Lung (tissue), 12 donors: ENCODE measurements around the gene RYK. TPM values are rescaled to one million over a fixed set of nuclear protein-coding genes. Genes with fewer than 3 reads are reported as not detected.
"Not testable (repeated sequence)": the region's sequence is repeated elsewhere in the genome, so short reads cannot be mapped to it uniquely, and the experiment has no call there.

Experiments used
- ATAC-seq: fragments of 200-7000 bp; cut with Tn5 transposase; one replicate; pipeline ENCODE4 v1.9.1; 2020; ENCODE audit warnings: moderate number of reproducible peaks; ENCODE audit not compliant: insufficient read depth, low FRiP score
- DNase-seq, 3 donors: peaks; one replicate each; pipeline ENCODE4 v3.0.0-alpha.2; 2013 to 2017
- H3K27ac ChIP-seq, 2 donors: one replicate each; pipeline ENCODE4 v1.5.1; 2013; ENCODE audit warnings: mild to moderate bottlenecking in 2 of 2, moderate library complexity in 2 of 2, control low read depth in 1 of 2, inconsistent platforms in 1 of 2, low read depth in 1 of 2, low read length in 1 of 2
- H3K27me3 ChIP-seq, 3 donors: one replicate each; pipeline ENCODE4 v1.5.1; 2013; ENCODE audit warnings: low read length in 2 of 3; ENCODE audit not compliant: control insufficient read depth in 3 of 3, insufficient read depth in 3 of 3
- H3K36me3 ChIP-seq, 4 donors: one replicate each; pipeline ENCODE4 v1.5.1; 2013; ENCODE audit warnings: low read length in 4 of 4, mild to moderate bottlenecking in 1 of 4, moderate library complexity in 1 of 4; ENCODE audit not compliant: control insufficient read depth in 4 of 4, insufficient read depth in 4 of 4
- H3K4me1 ChIP-seq, 5 donors: one replicate each; pipeline ENCODE4 v1.5.1; 2013; ENCODE audit warnings: low read length in 5 of 5, mild to moderate bottlenecking in 2 of 5, moderate library complexity in 1 of 5; ENCODE audit not compliant: control insufficient read depth in 5 of 5, insufficient read depth in 5 of 5
- H3K4me3 ChIP-seq: one replicate; pipeline ENCODE4 v1.5.1; 2013; ENCODE audit warnings: mild to moderate bottlenecking, control low read depth, moderate library complexity
- H3K9ac ChIP-seq, 2 donors: one replicate each; pipeline ENCODE4 v1.5.1; 2013; ENCODE audit warnings: low read length in 2 of 2, control low read depth in 1 of 2; ENCODE audit not compliant: insufficient read depth in 1 of 2
- H3K9me3 ChIP-seq, 4 donors: one replicate each; pipeline ENCODE4 v1.5.1; 2013; ENCODE audit warnings: low read length in 3 of 4, mild to moderate bottlenecking in 1 of 4, moderate library complexity in 1 of 4; ENCODE audit not compliant: control insufficient read depth in 4 of 4, insufficient read depth in 3 of 4
- WGBS, 2 donors: extraction: QIAGEN DNeasy Blood & Tissue Kit; methylation state at CpG; one replicate each; pipeline ENCODE4 v1.1.7; 2013; 5-methylcytosine and 5-hydroxymethylcytosine counted together
- polyA plus RNA-seq, 2 donors: library from polyadenylated mRNA; stranded (reverse); fragments of 200-250 nt; gene quantifications; one replicate each; pipeline ENCODE4 v1.2.1, GENCODE V29; 2013
- total RNA-seq, 2 donors: library from RNA; depleted of rRNA in 1 of 2; stranded (reverse); fragments of >200 nt in 1 of 2; gene quantifications; one replicate each; pipeline ENCODE4 v1.2.1, GENCODE V29; 2014 to 2021
- TF ChIP-seq, protein P1 (sequence below): IDR thresholded peaks from 2 replicates; pipeline ENCODE4 v1.5.1; 2012; ENCODE audit warnings: mild to moderate bottlenecking; ENCODE audit errors: control extremely low read depth, extremely low read depth
- donor health status: control.
- donor health status: control.
- donor health status: Bipolar disorder and iron deficiency.
- donor health status: healthy.
- donor health status: DM: yes; HTN: yes; CAD: no.

The RYK gene
- total and polyA plus RNA-seq, 4 donors = 22.1 to 132 (median 29.0) TPM

DNA sequence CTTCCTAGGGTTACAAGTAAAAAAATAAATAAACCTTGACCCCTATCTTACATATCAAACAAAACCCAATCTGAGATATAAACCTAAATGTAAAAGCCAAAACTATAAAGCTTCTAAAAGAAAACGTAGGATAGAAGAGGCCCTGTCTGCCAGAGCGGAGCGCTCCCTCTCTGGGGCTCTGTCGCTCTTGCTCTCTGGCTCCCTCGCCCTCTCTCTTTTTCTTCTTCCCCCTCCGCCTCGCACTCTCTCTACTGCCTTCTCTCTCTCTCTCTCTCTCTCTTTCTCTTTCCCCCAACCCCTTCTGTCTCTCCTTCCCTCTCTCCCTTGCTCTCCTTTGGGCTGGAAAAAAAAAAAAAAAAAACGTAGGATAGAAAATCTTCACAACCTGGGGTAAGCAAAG is 21.6 kb downstream of the RYK start:
- H3K36me3 ChIP-seq = no peaks in the 10 kb centered on the region
- peaks cover 0 to 11% (median 7%) of the 10 kb centered on the region in 5 donors for H3K4me1 ChIP-seq
- no peak for ATAC-seq
- DNase-seq = no peak
- no peak overlapping the region for H3K9ac ChIP-seq
- TF ChIP-seq, protein P1, sequence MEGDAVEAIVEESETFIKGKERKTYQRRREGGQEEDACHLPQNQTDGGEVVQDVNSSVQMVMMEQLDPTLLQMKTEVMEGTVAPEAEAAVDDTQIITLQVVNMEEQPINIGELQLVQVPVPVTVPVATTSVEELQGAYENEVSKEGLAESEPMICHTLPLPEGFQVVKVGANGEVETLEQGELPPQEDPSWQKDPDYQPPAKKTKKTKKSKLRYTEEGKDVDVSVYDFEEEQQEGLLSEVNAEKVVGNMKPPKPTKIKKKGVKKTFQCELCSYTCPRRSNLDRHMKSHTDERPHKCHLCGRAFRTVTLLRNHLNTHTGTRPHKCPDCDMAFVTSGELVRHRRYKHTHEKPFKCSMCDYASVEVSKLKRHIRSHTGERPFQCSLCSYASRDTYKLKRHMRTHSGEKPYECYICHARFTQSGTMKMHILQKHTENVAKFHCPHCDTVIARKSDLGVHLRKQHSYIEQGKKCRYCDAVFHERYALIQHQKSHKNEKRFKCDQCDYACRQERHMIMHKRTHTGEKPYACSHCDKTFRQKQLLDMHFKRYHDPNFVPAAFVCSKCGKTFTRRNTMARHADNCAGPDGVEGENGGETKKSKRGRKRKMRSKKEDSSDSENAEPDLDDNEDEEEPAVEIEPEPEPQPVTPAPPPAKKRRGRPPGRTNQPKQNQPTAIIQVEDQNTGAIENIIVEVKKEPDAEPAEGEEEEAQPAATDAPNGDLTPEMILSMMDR = no peak
- H3K9me3 ChIP-seq = no peaks in the 10 kb centered on the region
- H3K27ac ChIP-seq = no peak overlapping the region
- no peaks in the 10 kb centered on the region for H3K27me3 ChIP-seq
- WGBS, 2 donors = 90 to 92% methylated on average over 8 of the region's 8 CpGs
- no peak overlapping the region for H3K4me3 ChIP-seq

DNA sequence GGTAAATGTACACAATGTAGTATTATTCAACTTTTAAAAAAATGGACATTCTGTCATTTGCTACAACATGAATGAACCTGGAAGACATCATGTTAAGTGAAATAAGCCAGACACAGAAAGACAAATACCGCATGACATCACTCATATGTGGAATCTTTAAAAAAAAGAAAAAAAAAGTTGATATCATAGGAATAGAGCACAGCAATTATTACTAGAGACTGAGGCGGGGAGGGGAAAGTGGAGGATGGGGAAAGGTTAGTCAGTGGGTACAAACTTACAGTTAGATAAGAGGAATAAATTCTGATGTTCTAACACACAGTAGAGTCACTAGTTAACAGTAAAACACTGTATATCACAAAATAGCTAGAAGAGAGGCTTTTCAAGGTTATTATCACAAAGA is 22.2 kb downstream of the RYK start:
- TF ChIP-seq, protein P1 = no peak
- Histone ChIP-seq H3K4me1 (peaks cover 0 to 11% (median 7%) of the 10 kb centered on the region in 5 donors), H3K27ac (no peak overlapping the region), H3K9ac (no peak overlapping the region), H3K27me3 (no peaks in the 10 kb centered on the region), H3K36me3 (no peaks in the 10 kb centered on the region), H3K4me3 (no peak overlapping the region), H3K9me3 (no peaks in the 10 kb centered on the region)
- no peak for ATAC-seq
- DNase-seq = no peak
- 98 to 99% methylated on average over 2 of the region's 2 CpGs for WGBS, 2 donors

DNA sequence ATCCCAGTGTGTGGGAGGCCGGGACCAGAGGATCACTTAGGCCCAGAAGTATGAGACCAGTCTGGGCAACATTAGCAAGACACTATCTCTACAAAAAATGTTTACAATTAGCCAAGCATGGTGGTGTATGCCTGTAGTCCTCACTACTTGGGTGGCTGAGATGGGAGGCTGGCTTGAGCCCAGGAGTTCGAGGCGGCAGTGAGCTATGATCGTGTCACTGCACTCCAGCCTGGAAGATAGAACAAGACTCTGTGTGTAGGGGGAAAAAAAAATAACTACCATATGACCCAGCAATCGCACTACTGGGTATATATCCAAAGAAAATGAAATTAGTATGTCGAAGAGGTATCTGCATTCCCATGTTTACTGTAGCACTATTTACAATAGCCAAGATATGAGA is 22.6 kb downstream of the RYK start:
- Histone ChIP-seq H3K9me3 (no peaks in the 10 kb centered on the region), H3K4me3 (no peak overlapping the region), H3K36me3 (no peaks in the 10 kb centered on the region), H3K9ac (no peak overlapping the region), H3K27me3 (no peaks in the 10 kb centered on the region), H3K27ac (no peak overlapping the region), H3K4me1 (peaks cover 0 to 11% (median 7%) of the 10 kb centered on the region in 5 donors)
- no peak for ATAC-seq
- 85 to 91% methylated on average over 6 of the region's 6 CpGs for WGBS, 2 donors
- TF ChIP-seq, protein P1 = no peak
- DNase-seq = peak in 1 of 3 donors; percentile 15

DNA sequence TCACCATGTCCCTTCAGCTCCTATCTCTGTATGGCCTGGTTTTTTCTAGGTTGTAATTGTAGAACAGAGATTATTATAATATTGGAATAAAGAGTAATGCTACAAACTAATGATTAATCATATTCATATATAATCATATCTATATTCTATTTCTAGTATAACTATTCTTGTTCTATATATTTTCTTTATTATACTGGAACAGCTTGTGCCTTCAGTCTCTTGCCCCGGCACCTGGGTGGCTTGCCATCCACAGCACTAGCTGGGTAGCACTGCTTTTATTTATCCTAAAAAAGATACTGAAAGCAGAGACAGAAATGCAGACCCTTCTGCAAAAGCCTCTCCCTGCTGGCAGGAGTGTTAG is 25.9 kb downstream of the RYK start:
- DNase-seq, H3K36me3 ChIP-seq, H3K27me3 ChIP-seq, H3K9ac ChIP-seq, H3K27ac ChIP-seq, H3K4me3 ChIP-seq, H3K9me3 ChIP-seq, H3K4me1 ChIP-seq, ATAC-seq: not testable (repeated sequence)
- WGBS, 2 donors = 93 to 95% methylated on average over 1 of the region's 1 CpG
